SK-N-SH (cell line): ENCODE results near the gene POLR1H. TPM values are rescaled to one million over a fixed set of nuclear protein-coding genes. Genes with fewer than 3 reads are reported as not detected.

Experiments
- CTCF ChIA-PET: fragments of 300-600, 350-600 bp; formaldehyde crosslinking; extraction: SDS; loops from one replicate; lab custom pipeline; 2021; lab: Yijun Ruan, JAX
- POLR2A ChIA-PET: fragments of 350-600 bp; sonication (Branson Sonifier 250); formaldehyde crosslinking; extraction: SDS; loops from one replicate; lab custom pipeline; 2020; ENCODE audit warnings: antibody characterized with exemption, inconsistent platforms; lab: Yijun Ruan, JAX
- DNase-seq: peaks from one replicate; pipeline ENCODE4 v3.0.0; 2012
- H2AFZ ChIP-seq: fragments of 200-600 bp; sonication (generic); 2 replicates; pipeline ENCODE4 v1.8.1; 2016; ENCODE audit warnings: antibody characterized with exemption, mild to moderate bottlenecking, low read depth
- H3F3A ChIP-seq: fragments of 200-600 bp; sonication (generic); replicated peaks from 2 replicates; pipeline ENCODE3; 2016; ENCODE audit warnings: antibody characterized with exemption, mild to moderate bottlenecking; ENCODE audit not compliant: insufficient read depth
- H3K27ac ChIP-seq, 2 experiments: fragments of 200-500 bp in 1 of 2; fragments of 200-600 bp in 1 of 2; sonication (Bioruptor generic) in 1 of 2; sonication (generic), shearing (Covaris generic) in 1 of 2; 2 replicates each; pipeline versions ENCODE4 v1.5.1 to v1.6.1; 2014 to 2016; ENCODE audit warnings: low read depth in 2 of 2, inconsistent platforms in 1 of 2, low read length in 1 of 2, mild to moderate bottlenecking in 1 of 2, mixed read lengths in 1 of 2
- H3K27me3 ChIP-seq: fragments of 200-600 bp; sonication (generic), shearing (Covaris generic); 2 replicates; pipeline ENCODE4 v1.6.1; 2016; ENCODE audit warnings: mixed run types; ENCODE audit not compliant: insufficient read depth
- H3K36me3 ChIP-seq, 2 experiments: fragments of 200-500 bp in 1 of 2; fragments of 200-600 bp in 1 of 2; sonication (Bioruptor generic) in 1 of 2; sonication (generic) in 1 of 2; replicated peaks in 1 of 2; 2 replicates each; pipeline versions ENCODE3 to v1.5.1; 2014 to 2016; ENCODE audit warnings: low read length in 1 of 2, mild to moderate bottlenecking in 1 of 2; ENCODE audit not compliant: insufficient read depth in 2 of 2, control insufficient read depth in 1 of 2
- H3K4me1 ChIP-seq, 2 experiments: fragments of 200-500 bp in 1 of 2; fragments of 200-600 bp in 1 of 2; sonication (Bioruptor generic) in 1 of 2; sonication (generic), shearing (Covaris generic) in 1 of 2; 2 replicates each; pipeline versions ENCODE4 v1.5.1 to v1.6.1; 2014 to 2016; ENCODE audit warnings: low read depth in 1 of 2, low read length in 1 of 2, mixed run types in 1 of 2; ENCODE audit not compliant: insufficient read depth in 2 of 2, control insufficient read depth in 1 of 2
- H3K4me2 ChIP-seq: fragments of 200-600 bp; sonication (generic), shearing (Covaris generic); 2 replicates; pipeline ENCODE4 v1.6.1; 2017; ENCODE audit warnings: mixed run types
- H3K4me3 ChIP-seq, 2 experiments: fragments of 200-500 bp in 1 of 2; fragments of 200-600 bp in 1 of 2; sonication (Bioruptor generic) in 1 of 2; sonication (generic), shearing (Covaris generic) in 1 of 2; 2 replicates each; pipeline versions ENCODE4 v1.5.1 to v1.8.1; 2014 to 2016; ENCODE audit warnings: low read depth in 2 of 2, inconsistent platforms in 1 of 2, low read length in 1 of 2, mild to moderate bottlenecking in 1 of 2, mixed read lengths in 1 of 2, moderate library complexity in 1 of 2
- H3K79me2 ChIP-seq: fragments of 200-600 bp; sonication (generic); 2 replicates; pipeline ENCODE4 v1.8.1; 2017; ENCODE audit warnings: mild to moderate bottlenecking; ENCODE audit not compliant: insufficient read depth
- H3K9ac ChIP-seq: fragments of 200-600 bp; sonication (generic); 2 replicates; pipeline ENCODE4 v1.6.1; 2017; ENCODE audit warnings: mixed run types
- H3K9me2 ChIP-seq: fragments of 200-600 bp; sonication (generic); 2 replicates; pipeline ENCODE4 v1.6.1; 2017; ENCODE audit warnings: mixed run types
- H3K9me3 ChIP-seq: fragments of 200-600 bp; sonication (generic); 2 replicates; pipeline ENCODE4 v1.6.1; 2017; ENCODE audit warnings: mixed run types, mild to moderate bottlenecking, moderate library complexity
- H4K20me1 ChIP-seq: fragments of 200-600 bp; sonication (generic); 2 replicates; pipeline ENCODE4 v1.6.1; 2017; ENCODE audit warnings: mild to moderate bottlenecking, mixed run types; ENCODE audit not compliant: insufficient read depth
- CHD2 ChIP-seq: fragments of 150-350 bp; IDR thresholded peaks from 2 replicates; pipeline ENCODE4 v1.6.1; 2018; ENCODE audit warnings: low read length; ENCODE audit not compliant: partially characterized antibody
- CTCF ChIP-seq: fragments of 200-600 bp; sonication (generic); IDR thresholded peaks from 2 replicates; pipeline ENCODE4 v1.6.1; 2017; ENCODE audit warnings: antibody characterized with exemption, mild to moderate bottlenecking, moderate library complexity
- ELF1 ChIP-seq: IDR thresholded peaks from 2 replicates; pipeline ENCODE4 v1.4.0; 2012
- EP300 ChIP-seq, 2 experiments: IDR thresholded peaks; 2 replicates each; pipeline versions ENCODE4 v1.4.0 to v1.6.1; 2012; ENCODE audit warnings: borderline replicate concordance in 1 of 2, low read depth in 1 of 2, low read length in 1 of 2
- EZH2phosphoT487 ChIP-seq: fragments of 200-600 bp; sonication (generic); IDR thresholded peaks from 2 replicates; pipeline ENCODE4 v1.6.1; 2017; ENCODE audit warnings: low read depth, mixed run types, mild to moderate bottlenecking, antibody characterized with exemption, moderate library complexity, borderline replicate concordance
- FOSL2 ChIP-seq: IDR thresholded peaks from 2 replicates; pipeline ENCODE4 v1.4.0; 2012; ENCODE audit warnings: low read depth, mild to moderate bottlenecking, moderate library complexity, borderline replicate concordance
- GATA2 ChIP-seq: sonication (generic); formaldehyde crosslinking; IDR thresholded peaks from 2 replicates; pipeline ENCODE4 v1.5.0; 2020; ENCODE audit warnings: mild to moderate bottlenecking, missing genetic modification reagents
- MAX ChIP-seq: IDR thresholded peaks from 2 replicates; pipeline ENCODE4 v1.4.0; 2012; ENCODE audit warnings: low read depth
- MEF2A ChIP-seq: IDR thresholded peaks from 2 replicates; pipeline ENCODE4 v1.4.0; 2012; ENCODE audit warnings: low read depth, borderline replicate concordance
- PBX3 ChIP-seq: IDR thresholded peaks from 2 replicates; pipeline ENCODE4; 2012
- POLR2AphosphoS5 ChIP-seq: IDR thresholded peaks from 2 replicates; pipeline ENCODE4 v1.6.1; 2012; ENCODE audit warnings: low read depth, low read length
- RAD21 ChIP-seq: IDR thresholded peaks from 2 replicates; pipeline ENCODE4 v1.6.1; 2012; ENCODE audit warnings: mild to moderate bottlenecking, low read length
- REST ChIP-seq: IDR thresholded peaks from 2 replicates; pipeline ENCODE4 v1.6.1; 2012; ENCODE audit warnings: mild to moderate bottlenecking, low read depth, low read length, moderate library complexity
- RFX5 ChIP-seq: IDR thresholded peaks from 2 replicates; pipeline ENCODE4 v1.6.1; 2012; ENCODE audit warnings: mild to moderate bottlenecking, improper control_type of control experiment, low read length
- SMC3 ChIP-seq: IDR thresholded peaks from 2 replicates; pipeline ENCODE4 v1.6.1; 2012; ENCODE audit warnings: low read depth, low read length, improper control_type of control experiment
- TCF12 ChIP-seq: IDR thresholded peaks from 2 replicates; pipeline ENCODE4 v1.4.0; 2012
- YY1 ChIP-seq: IDR thresholded peaks from 2 replicates; pipeline ENCODE4 v1.4.0; 2012; ENCODE audit warnings: low read depth, mild to moderate bottlenecking
- WGBS: methylation state at CpG from one replicate; pipeline ENCODE4 v1.1.6; 2017; ENCODE audit warnings: low lambda C conversion rate; 5-methylcytosine and 5-hydroxymethylcytosine counted together
- polyA plus RNA-seq, 3 experiments: library from polyadenylated mRNA; depleted of rRNA; stranded (reverse); fragments of >200 nt; gene quantifications; 2 replicates each; pipeline ENCODE4 v1.2.3, GENCODE V29; 2012
- TF ChIP-seq, protein P1 (sequence below): IDR thresholded peaks from 2 replicates; pipeline ENCODE4 v1.4.0; 2012; ENCODE audit warnings: low read depth, borderline replicate concordance

Gene POLR1H
- polyA plus RNA-seq, 1 of the 3 experiments (the other 2 are of a cell fraction) = 40.6 TPM

DNA sequence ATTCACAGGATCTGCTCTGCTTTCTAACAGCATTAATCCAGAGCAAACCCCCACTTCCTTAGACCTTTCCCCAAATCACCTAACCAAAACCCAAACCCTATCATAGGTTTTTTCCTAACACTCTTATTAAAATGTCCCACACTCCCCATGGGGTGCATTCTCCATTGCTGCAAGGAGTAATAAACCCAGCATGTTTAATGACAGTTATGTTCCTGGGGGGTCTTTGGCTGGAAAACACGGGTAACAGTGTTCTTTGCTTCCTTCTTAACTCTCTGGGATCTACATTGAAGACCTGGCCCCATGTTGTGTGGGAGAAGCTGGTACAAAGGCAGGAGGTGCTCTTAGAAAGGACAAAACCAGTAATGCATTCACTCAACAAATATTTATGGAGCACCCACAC is 35.8 kb downstream of the POLR1H start:
- CTCF ChIA-PET = interaction anchor here (1.3 kb wide), 1 partner anchor 34 kb away, joined by 6 read pairs; no protein-coding TSS in a partner anchor

GRCh38 chr6:30097902-30098768 is 37.1 kb downstream of the POLR1H start:
- Histone ChIP-seq H3K4me3 (no peak overlapping the region), H4K20me1 (no peaks in the 10 kb centered on the region), H3K36me3 (no peaks in the 10 kb centered on the region), H3K27ac (no peak overlapping the region), H3K4me1 (peaks cover 5 to 6% of the 10 kb centered on the region in 2 experiments; a peak in 2 of 4 replicates), H3K9ac (no peak overlapping the region), H3F3A (peaks cover 6% of the 10 kb centered on the region), H3K9me3 (no peaks in the 10 kb centered on the region), H3K4me2 (no peak overlapping the region), H3K9me2 (no peaks in the 10 kb centered on the region), H2AFZ (no peak overlapping the region), H3K27me3 (peaks cover 80% of the 10 kb centered on the region), H3K79me2 (no peaks in the 10 kb centered on the region)
- ChIA-PET POLR2A (no interaction called here), CTCF (interaction anchor here (1.3 kb wide), 1 partner anchor 33 kb away, joined by 6 read pairs; no protein-coding TSS in a partner anchor)
- no peak for DNase-seq
- 34% methylated on average over 3 of the region's 4 CpGs for WGBS
- no peak for TF ChIP-seq GATA2 (CRISPR knock-in tag)
- no peak for TF ChIP-seq RAD21
- TF ChIP-seq MAX = no peak
- TF ChIP-seq SMC3 = no peak
- TF ChIP-seq FOSL2 = no peak
- TF ChIP-seq REST = no peak
- TF ChIP-seq EZH2phosphoT487 = no peak
- no peak for TF ChIP-seq ELF1
- no peak for TF ChIP-seq PBX3
- no peak for TF ChIP-seq TCF12
- TF ChIP-seq YY1 = no peak
- no peak for TF ChIP-seq CTCF
- no peak for TF ChIP-seq MEF2A
- no peak for TF ChIP-seq CHD2

More for the DNA sequence above, 35.8 kb downstream of the POLR1H start:
- no peaks in the 10 kb centered on the region for H3K79me2 ChIP-seq
- H3K4me3 ChIP-seq = no peak overlapping the region
- TF ChIP-seq MEF2A = no peak
- TF ChIP-seq EP300 (IDR thresholded peaks at IDR 0.05; ENCODE audit: borderline replicate concordance in 1 of 2, low read depth in 1 of 2, low read length in 1 of 2) = no peak
- TF ChIP-seq, protein P1, sequence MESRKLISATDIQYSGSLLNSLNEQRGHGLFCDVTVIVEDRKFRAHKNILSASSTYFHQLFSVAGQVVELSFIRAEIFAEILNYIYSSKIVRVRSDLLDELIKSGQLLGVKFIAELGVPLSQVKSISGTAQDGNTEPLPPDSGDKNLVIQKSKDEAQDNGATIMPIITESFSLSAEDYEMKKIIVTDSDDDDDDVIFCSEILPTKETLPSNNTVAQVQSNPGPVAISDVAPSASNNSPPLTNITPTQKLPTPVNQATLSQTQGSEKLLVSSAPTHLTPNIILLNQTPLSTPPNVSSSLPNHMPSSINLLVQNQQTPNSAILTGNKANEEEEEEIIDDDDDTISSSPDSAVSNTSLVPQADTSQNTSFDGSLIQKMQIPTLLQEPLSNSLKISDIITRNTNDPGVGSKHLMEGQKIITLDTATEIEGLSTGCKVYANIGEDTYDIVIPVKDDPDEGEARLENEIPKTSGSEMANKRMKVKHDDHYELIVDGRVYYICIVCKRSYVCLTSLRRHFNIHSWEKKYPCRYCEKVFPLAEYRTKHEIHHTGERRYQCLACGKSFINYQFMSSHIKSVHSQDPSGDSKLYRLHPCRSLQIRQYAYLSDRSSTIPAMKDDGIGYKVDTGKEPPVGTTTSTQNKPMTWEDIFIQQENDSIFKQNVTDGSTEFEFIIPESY = no peak
- TF ChIP-seq POLR2AphosphoS5 = no peak
- TF ChIP-seq RFX5 = no peak
- TF ChIP-seq, all 33 proteins: peak for 0
- Histone ChIP-seq H3K4me2 (no peak overlapping the region), H3K27me3 (peaks cover 93% of the 10 kb centered on the region), H3K9ac (no peak overlapping the region), H3K36me3 (no peaks in the 10 kb centered on the region), H2AFZ (no peak overlapping the region), H3K9me3 (no peaks in the 10 kb centered on the region), H3K27ac (no peak overlapping the region), H4K20me1 (no peaks in the 10 kb centered on the region), H3K4me1 (peaks cover 0 to 6% of the 10 kb centered on the region in 2 experiments; a peak in 1 of 4 replicates), H3K9me2 (no peaks in the 10 kb centered on the region), H3F3A (no peaks in the 10 kb centered on the region)
- 13% methylated on average over 1 of the region's 1 CpG for WGBS
- POLR2A ChIA-PET = no interaction called here
- DNase-seq = no peak
